K562 (cell line): ENCODE results near the gene MEF2D. TPM values are rescaled to one million over a fixed set of nuclear protein-coding genes. Genes with fewer than 3 reads are reported as not detected.

Experiments used
- ASH1L ChIP-seq: fragments of 450-650 bp; IDR thresholded peaks from 2 replicates; pipeline ENCODE4 v1.6.1; 2018; ENCODE audit warnings: borderline replicate concordance, mild to moderate bottlenecking, low read depth; ENCODE audit not compliant: partially characterized antibody
- CHD4 ChIP-seq: fragments of 200-600 bp; sonication (generic); IDR thresholded peaks from 3 replicates; pipeline ENCODE4 v1.6.1; 2012; ENCODE audit warnings: low read depth, mild to moderate bottlenecking, mixed read lengths, low read length, inconsistent platforms; ENCODE audit not compliant: insufficient read depth, insufficient replicate concordance, poor library complexity, severe bottlenecking
- CTCFL ChIP-seq: IDR thresholded peaks from 2 replicates; pipeline ENCODE4 v1.6.1; 2011; ENCODE audit warnings: borderline replicate concordance, low read depth, mild to moderate bottlenecking, moderate library complexity, low read length; ENCODE audit not compliant: insufficient read depth, poor library complexity, severe bottlenecking
- FOSL1 ChIP-seq: fragments of 200-800 bp; sonication (Bioruptor generic); conservative IDR thresholded peaks from 2 replicates; pipeline ENCODE4 v1.6.1; 2016; ENCODE audit warnings: missing genetic modification characterization, missing compliant biosample characterization
- MED1 ChIP-seq: sonication (generic); formaldehyde crosslinking; IDR thresholded peaks from 2 replicates; pipeline ENCODE4 v1.8.1; 2023; ENCODE audit warnings: missing genetic modification reagents, borderline replicate concordance
- NFIX ChIP-seq: fragments of 250-450 bp; sonication (Bioruptor Pico); IDR thresholded peaks from 2 replicates; pipeline ENCODE4 v1.4.0; 2020; ENCODE audit warnings: low read depth, mild to moderate bottlenecking, moderate library complexity
- PHB ChIP-seq: fragments of 250-450 bp; sonication (Bioruptor Pico); IDR thresholded peaks from 2 replicates; pipeline ENCODE4 v1.5.0; 2021
- TCF15 ChIP-seq: fragments of 250-450 bp; sonication (Bioruptor Pico); IDR thresholded peaks from 2 replicates; pipeline ENCODE4 v1.8.0; 2022; ENCODE audit warnings: moderate library complexity, mild to moderate bottlenecking, inconsistent platforms
- YY1 ChIP-seq, 3 experiments: IDR thresholded peaks; 2 replicates each; pipeline ENCODE4 v1.6.1; 2011; ENCODE audit warnings: low read length in 2 of 3, mild to moderate bottlenecking in 2 of 3, moderate library complexity in 2 of 3, borderline replicate concordance in 1 of 3, control low read depth in 1 of 3, low read depth in 1 of 3; ENCODE audit not compliant: insufficient read depth in 3 of 3, insufficient replicate concordance in 2 of 3, control insufficient read depth in 1 of 3, insufficient read length in 1 of 3; ENCODE audit errors: extremely low read depth in 1 of 3
- ZNF589 ChIP-seq: fragments of 200-800 bp; sonication (Bioruptor generic); IDR thresholded peaks from 2 replicates; pipeline ENCODE4 v1.6.1; 2016; ENCODE audit warnings: low read depth, missing genetic modification characterization, missing compliant biosample characterization
- polyA plus RNA-seq, 8 experiments: library from polyadenylated mRNA; depleted of rRNA in 4 of 8; stranded (reverse) in 5 of 8; unstranded in 3 of 8; fragments of >200 nt; fragmentation: Nextera tagmentation in 2 of 8; fragmentation: Illumina TruSeq in 1 of 8; extraction: Ambion mirVana in 2 of 8; extraction: Trizol in 1 of 8; gene quantifications; 2 replicates each; pipeline versions ENCODE4 v1.2.1 to v1.2.3, GENCODE V29; 2011 to 2014; ENCODE audit warnings: inconsistent platforms in 1 of 8, missing spikeins in 1 of 8
- total RNA-seq, 7 experiments: library from RNA; depleted of rRNA in 6 of 7; stranded (reverse); fragments of >200 nt in 6 of 7; fragmentation: Illumina TruSeq in 2 of 7; extraction: Trizol in 2 of 7; gene quantifications; 2 replicates each; pipeline versions ENCODE4 v1.2.1 to v1.2.3, GENCODE V29; 2011 to 2021; ENCODE audit warnings: low replicate concordance in 1 of 7

MEF2D gene
- total and polyA plus RNA-seq, 9 of the 15 experiments (the other 6 are each of a cell fraction or from before 2014, with no cell fraction given), result 0.10 to 19.5 (median 2.6) TPM

GRCh38 chr1:156480411-156481192, 20.0 kb downstream of the MEF2D start (continued):
- no peak for TF ChIP-seq TCF15 (CRISPR knock-in tag)
- TF ChIP-seq FOSL1 (tag), result no peak
- no peak for TF ChIP-seq ZNF589 (CRISPR knock-in tag)
- no peak for TF ChIP-seq ASH1L
- TF ChIP-seq CTCFL, result peak; percentile 90
- no peak for TF ChIP-seq PHB (CRISPR knock-in tag)
- no peak for TF ChIP-seq NFIX (CRISPR knock-in tag)
- no peak for TF ChIP-seq MED1 (CRISPR knock-in tag)
- no peak for TF ChIP-seq CHD4
- TF ChIP-seq YY1 (IDR thresholded peaks at IDR 0.05; ENCODE audit: borderline replicate concordance in 1 of 3, control insufficient read depth in 1 of 3, extremely low read depth in 1 of 3, insufficient read depth in 3 of 3, insufficient read length in 1 of 3, insufficient replicate concordance in 2 of 3, low read depth in 1 of 3, low read length in 2 of 3), result peak in 2 of 3 experiments; percentile 56 to 63
